ENCODE results near the gene PLA2G12B. TPM values are rescaled to one million over a fixed set of nuclear protein-coding genes. Genes with fewer than 3 reads are reported as not detected.

PLA2G12B gene
- total and polyA plus RNA-seq, 2 of the 8 experiments (the other 6 are each of a cell fraction or from before 2014, with no cell fraction given), result not detected

DNA sequence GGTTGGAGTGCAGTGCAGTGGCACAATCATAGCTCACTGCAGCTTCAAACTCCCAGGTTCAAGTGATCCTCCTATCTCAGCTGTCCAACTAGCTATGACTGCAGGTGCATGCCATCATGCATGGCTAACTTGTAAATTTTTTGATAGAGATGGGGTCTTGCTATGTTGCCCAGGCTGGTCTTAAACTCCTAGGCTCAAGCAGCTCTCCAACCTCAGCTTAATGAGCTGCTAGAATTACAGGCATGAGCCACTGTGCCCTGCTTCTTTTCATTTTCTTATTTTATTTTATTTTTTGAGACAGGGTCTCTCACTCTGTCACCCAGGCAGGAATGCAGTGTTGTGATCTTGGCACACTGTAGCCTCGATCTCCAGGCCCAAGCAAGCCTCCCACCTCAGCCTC is 7.6 kb downstream of the PLA2G12B start:
- no peaks in the 10 kb centered on the region for H3K79me2 ChIP-seq (ENCODE audit: control insufficient read depth in 1 of 2, insufficient read depth in 2 of 2, low read length in 2 of 2)
- no peak overlapping the region for H4K91ac ChIP-seq (replicated peaks; ENCODE audit: insufficient read length, low read length)
- no peak overlapping the region for H3K4ac ChIP-seq (replicated peaks; ENCODE audit: insufficient read length, low read depth, low read length)
- H3K23ac ChIP-seq (ENCODE audit: insufficient read length), result no peak overlapping the region
- H3K9ac ChIP-seq (replicated peaks in 1 of 4; ENCODE audit: extremely low read depth in 1 of 4, low read depth in 3 of 4, low read length in 3 of 4), result no peak overlapping the region
- H2BK15ac ChIP-seq (ENCODE audit: low read length), result no peak overlapping the region
- no peaks in the 10 kb centered on the region for H3K9me3 ChIP-seq (ENCODE audit: insufficient read depth in 2 of 2, low read depth in 1 of 2, low read length in 1 of 2)
- H3K14ac ChIP-seq (ENCODE audit: insufficient read length), result no peak overlapping the region
- no peaks in the 10 kb centered on the region for H3K79me1 ChIP-seq (ENCODE audit: low read depth, low read length)
- no peak overlapping the region for H3K27ac ChIP-seq (ENCODE audit: low read depth, low read length)
- no peak overlapping the region for H3K18ac ChIP-seq (ENCODE audit: extremely low read depth, low read length)
- no peaks in the 10 kb centered on the region; the same call in 1 of the 2 replicates for H3K23me2 ChIP-seq (ENCODE audit: low read depth, low read length)
- DNase-seq (ENCODE audit: low read depth in 1 of 2, low spot score in 2 of 2), result no peak
- H2BK5ac ChIP-seq (ENCODE audit: low read depth, low read length), result no peak overlapping the region
- no peak overlapping the region for H2AFZ ChIP-seq (ENCODE audit: low read length)
- H4K8ac ChIP-seq (ENCODE audit: extremely low read depth, insufficient read depth, low read length), result no peak overlapping the region
- FAIRE-seq, result no peak
- H2AK5ac ChIP-seq (ENCODE audit: low read depth, low read length), result no peak overlapping the region
- H3K4me3 ChIP-seq (ENCODE audit: extremely low read depth in 1 of 4, insufficient read depth in 2 of 4, low read depth in 3 of 4, low read length in 4 of 4), result no peak overlapping the region
- H2BK12ac ChIP-seq (ENCODE audit: low read depth, low read length), result no peak overlapping the region
- no peaks in the 10 kb centered on the region for H3K27me3 ChIP-seq (replicated peaks in 1 of 4; ENCODE audit: control insufficient read depth in 3 of 4, extremely low read depth in 1 of 4, insufficient read depth in 3 of 4, low read length in 3 of 4)
- no peak overlapping the region for H2BK120ac ChIP-seq (replicated peaks; ENCODE audit: low read depth, low read length)
- no peak overlapping the region for H3K4me2 ChIP-seq (ENCODE audit: insufficient read depth in 1 of 2, low read depth in 2 of 2, low read length in 2 of 2)
- no peak overlapping the region for H3K56ac ChIP-seq (replicated peaks; ENCODE audit: insufficient read length, low read depth, low read length)
- H2BK20ac ChIP-seq (ENCODE audit: low read length), result no peak overlapping the region
- ChIA-PET POLR2A (ENCODE audit: partially characterized antibody) (no interaction called here), CTCF (ENCODE audit: partially characterized antibody) (interaction anchor here (1.2 kb wide), 1 partner anchor 24 kb away, joined by 3 read pairs; no protein-coding TSS in a partner anchor)
- H3K4me1 ChIP-seq (replicated peaks in 1 of 4; ENCODE audit: control insufficient read depth in 3 of 4, insufficient read depth in 4 of 4, low read length in 3 of 4), result no peaks in the 10 kb centered on the region
- H4K5ac ChIP-seq (ENCODE audit: insufficient read length, low read depth, low read length), result no peak overlapping the region
- no peaks in the 10 kb centered on the region for H3K36me3 ChIP-seq (ENCODE audit: control insufficient read depth in 2 of 4, insufficient read depth in 4 of 4, low read length in 3 of 4)
- H4K20me1 ChIP-seq (replicated peaks in 1 of 2; ENCODE audit: control insufficient read depth in 1 of 2, insufficient read depth in 2 of 2, low read length in 2 of 2), result no peaks in the 10 kb centered on the region
- 94% methylated on average over 1 of the region's 1 CpG; no CpG with 5 or more reads in 1 of the 2 experiments for WGBS, 2 experiments (ENCODE audit: extremely low coverage in 1 of 2, insufficient coverage in 1 of 2, insufficient read length in 1 of 2, insufficient replicate concordance in 2 of 2, low coverage in 1 of 2, low lambda C conversion rate in 2 of 2, missing lambda C conversion rate in 1 of 2)
- TF ChIP-seq POU5F1 (IDR thresholded peaks at IDR 0.05; ENCODE audit: low read depth, low read length) (no peak), KDM1A (IDR thresholded peaks at IDR 0.05; ENCODE audit: borderline replicate concordance, low read length) (no peak), HDAC2 (IDR thresholded peaks at IDR 0.05; ENCODE audit: borderline replicate concordance in 1 of 2, low read depth in 2 of 2, low read length in 2 of 2) (no peak), JUND (IDR thresholded peaks at IDR 0.05; ENCODE audit: low read length) (no peak), RFX5 (IDR thresholded peaks at IDR 0.05; ENCODE audit: borderline replicate concordance, low read depth, low read length) (no peak), SP4 (IDR thresholded peaks at IDR 0.05; ENCODE audit: low read length) (no peak), TAF7 (optimal IDR thresholded peaks at IDR 0.05; ENCODE audit: borderline replicate concordance, low read depth, low read length) (no peak), EZH2 (IDR thresholded peaks at IDR 0.05; ENCODE audit: low read depth, low read length, severe bottlenecking) (no peak), NRF1 (IDR thresholded peaks at IDR 0.05; ENCODE audit: low read depth, low read length) (no peak), EGR1 (IDR thresholded peaks at IDR 0.05; ENCODE audit: borderline replicate concordance, low read depth, low read length) (no peak), SIX5 (IDR thresholded peaks at IDR 0.05; ENCODE audit: low read depth, low read length) (no peak)
- TF ChIP-seq, protein P1, sequence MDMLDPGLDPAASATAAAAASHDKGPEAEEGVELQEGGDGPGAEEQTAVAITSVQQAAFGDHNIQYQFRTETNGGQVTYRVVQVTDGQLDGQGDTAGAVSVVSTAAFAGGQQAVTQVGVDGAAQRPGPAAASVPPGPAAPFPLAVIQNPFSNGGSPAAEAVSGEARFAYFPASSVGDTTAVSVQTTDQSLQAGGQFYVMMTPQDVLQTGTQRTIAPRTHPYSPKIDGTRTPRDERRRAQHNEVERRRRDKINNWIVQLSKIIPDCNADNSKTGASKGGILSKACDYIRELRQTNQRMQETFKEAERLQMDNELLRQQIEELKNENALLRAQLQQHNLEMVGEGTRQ (IDR thresholded peaks at IDR 0.05; ENCODE audit: low read length), result no peak

Data from H1 (cell line).